ENCODE results near the gene ANKRD40CL.
"Not testable (repeated sequence)": the region's sequence is repeated elsewhere in the genome, so short reads cannot be mapped to it uniquely, and the experiment has no call there.

The ANKRD40CL gene

GRCh38 chr17:50767446-50767845 is at the start of gene ANKRD40CL:
Gene ANKRD40CL, minus strand, starts transcription at chr17:50767518. Its CDS starts 605 bp downstream, at chr17:50766913.
- DNase-seq, result no peak

- DNase-seq, result no peak
Measured at GRCh38 chr17:50816271-50816670, 49.0 kb upstream of the ANKRD40CL start.

- DNase-seq, result peak in 1 of 2 donors; percentile 13
Measured at GRCh38 chr17:50815400-50815799, 48.1 kb upstream of the ANKRD40CL start.

GRCh38 chr17:50813583-50813982 is 46.3 kb upstream of the ANKRD40CL start:
- DNase-seq, result no peak

- DNase-seq, result no peak
Measured at GRCh38 chr17:50808888-50809287, 41.6 kb upstream of the ANKRD40CL start.

GRCh38 chr17:50808413-50808812 is 41.1 kb upstream of the ANKRD40CL start:
- no peak for DNase-seq

- no peak for DNase-seq
Measured at GRCh38 chr17:50807675-50808074, 40.4 kb upstream of the ANKRD40CL start.

GRCh38 chr17:50807009-50807408 is 39.7 kb upstream of the ANKRD40CL start:
- DNase-seq, result no peak

- no peak for DNase-seq
Measured at GRCh38 chr17:50806141-50806643, 38.9 kb upstream of the ANKRD40CL start.

- DNase-seq, result no peak
Measured at GRCh38 chr17:50805486-50805885, 38.2 kb upstream of the ANKRD40CL start.

GRCh38 chr17:50804749-50805475 is 37.6 kb upstream of the ANKRD40CL start:
- DNase-seq, result not testable (repeated sequence)

- no peak for DNase-seq
Measured at GRCh38 chr17:50803676-50804075, 36.4 kb upstream of the ANKRD40CL start.

- DNase-seq, result no peak
Measured at GRCh38 chr17:50802609-50803571, 35.6 kb upstream of the ANKRD40CL start.

- no peak for DNase-seq
Measured at GRCh38 chr17:50800196-50800700, 32.9 kb upstream of the ANKRD40CL start.

GRCh38 chr17:50799582-50799981 is 32.3 kb upstream of the ANKRD40CL start:
- DNase-seq, result no peak

GRCh38 chr17:50798424-50799288 is 31.3 kb upstream of the ANKRD40CL start:
- DNase-seq, result no peak

GRCh38 chr17:50797135-50797810 is 30.0 kb upstream of the ANKRD40CL start:
- DNase-seq, result peak in 1 of 2 donors; percentile 65

- DNase-seq, result no peak
Measured at GRCh38 chr17:50794361-50794760, 27.0 kb upstream of the ANKRD40CL start.

GRCh38 chr17:50793007-50793406 is 25.7 kb upstream of the ANKRD40CL start:
- DNase-seq, result no peak

- no peak for DNase-seq
Measured at GRCh38 chr17:50792132-50792531, 24.8 kb upstream of the ANKRD40CL start.

GRCh38 chr17:50790618-50791017 is 23.3 kb upstream of the ANKRD40CL start:
- DNase-seq, result peak in 1 of 2 donors; percentile 76

GRCh38 chr17:50787106-50787505 is 19.8 kb upstream of the ANKRD40CL start:
- DNase-seq, result no peak
